ENCODE results near the gene SLC22A23. TPM values are rescaled to one million over a fixed set of nuclear protein-coding genes. Genes with fewer than 3 reads are reported as not detected.

Gene SLC22A23
- total RNA-seq, 1 donor from 2014 or later = 19.4 TPM

DNA sequence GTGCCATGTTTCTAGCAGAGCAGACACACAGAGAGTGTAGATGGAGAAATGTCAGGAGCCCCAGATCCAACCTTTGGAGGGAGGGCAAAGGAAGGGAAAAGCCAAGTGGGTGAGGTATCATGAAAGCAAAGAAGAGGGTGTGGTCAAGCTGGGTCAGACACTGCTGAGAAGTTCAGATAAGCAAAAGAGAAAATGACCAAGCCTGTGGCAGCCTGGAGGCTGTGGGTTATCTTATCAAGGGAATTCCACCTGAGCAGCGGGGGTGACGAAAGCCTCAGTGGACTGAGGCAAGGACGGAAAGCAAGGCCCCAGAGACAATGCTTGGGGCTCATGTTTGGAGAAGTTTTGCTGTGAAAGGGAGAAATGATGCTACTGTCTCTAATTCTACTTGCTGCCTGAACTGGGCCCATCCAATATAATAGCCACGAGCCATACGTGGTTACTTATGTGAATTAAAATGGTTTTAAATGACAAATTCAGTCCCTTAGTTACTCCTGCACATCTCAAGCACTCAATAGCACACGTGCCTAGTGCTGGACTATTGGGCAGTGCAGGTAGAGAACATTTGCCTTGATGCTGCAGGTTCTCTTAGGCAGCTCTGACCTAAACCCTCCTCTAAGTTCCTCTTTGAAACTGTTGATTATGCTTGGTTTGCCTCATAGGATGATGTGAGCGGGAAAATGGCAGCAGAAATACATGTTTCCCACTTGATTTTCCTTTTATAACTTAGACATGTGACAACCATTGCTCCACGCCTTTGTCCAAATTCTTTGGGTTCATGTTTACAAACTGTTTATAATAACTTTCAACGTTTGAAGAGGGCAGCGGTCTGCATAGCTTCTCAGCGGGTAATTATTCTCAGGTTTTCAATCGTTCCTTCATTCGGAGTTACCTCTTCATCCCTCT, 63.7 kb downstream of the SLC22A23 start:
- TF ChIP-seq, protein P1, sequence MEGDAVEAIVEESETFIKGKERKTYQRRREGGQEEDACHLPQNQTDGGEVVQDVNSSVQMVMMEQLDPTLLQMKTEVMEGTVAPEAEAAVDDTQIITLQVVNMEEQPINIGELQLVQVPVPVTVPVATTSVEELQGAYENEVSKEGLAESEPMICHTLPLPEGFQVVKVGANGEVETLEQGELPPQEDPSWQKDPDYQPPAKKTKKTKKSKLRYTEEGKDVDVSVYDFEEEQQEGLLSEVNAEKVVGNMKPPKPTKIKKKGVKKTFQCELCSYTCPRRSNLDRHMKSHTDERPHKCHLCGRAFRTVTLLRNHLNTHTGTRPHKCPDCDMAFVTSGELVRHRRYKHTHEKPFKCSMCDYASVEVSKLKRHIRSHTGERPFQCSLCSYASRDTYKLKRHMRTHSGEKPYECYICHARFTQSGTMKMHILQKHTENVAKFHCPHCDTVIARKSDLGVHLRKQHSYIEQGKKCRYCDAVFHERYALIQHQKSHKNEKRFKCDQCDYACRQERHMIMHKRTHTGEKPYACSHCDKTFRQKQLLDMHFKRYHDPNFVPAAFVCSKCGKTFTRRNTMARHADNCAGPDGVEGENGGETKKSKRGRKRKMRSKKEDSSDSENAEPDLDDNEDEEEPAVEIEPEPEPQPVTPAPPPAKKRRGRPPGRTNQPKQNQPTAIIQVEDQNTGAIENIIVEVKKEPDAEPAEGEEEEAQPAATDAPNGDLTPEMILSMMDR (IDR thresholded peaks at IDR 0.05; ENCODE audit: unreplicated experiment) = no peak
- no peaks in the 10 kb centered on the region for H3K36me3 Mint-ChIP-seq (ENCODE audit: insufficient read depth)
- no peaks in the 10 kb centered on the region for H3K9me3 Mint-ChIP-seq (ENCODE audit: low read depth)
- H3K4me1 Mint-ChIP-seq (ENCODE audit: low read depth) = peaks cover 8% of the 10 kb centered on the region
- H3K27ac Mint-ChIP-seq = no peak overlapping the region
- DNase-seq (ENCODE audit: low spot score, unreplicated experiment) = no peak
- no peak overlapping the region for H3K4me3 Mint-ChIP-seq (ENCODE audit: low read depth)
- no peaks in the 10 kb centered on the region for H3K27me3 Mint-ChIP-seq

DNA sequence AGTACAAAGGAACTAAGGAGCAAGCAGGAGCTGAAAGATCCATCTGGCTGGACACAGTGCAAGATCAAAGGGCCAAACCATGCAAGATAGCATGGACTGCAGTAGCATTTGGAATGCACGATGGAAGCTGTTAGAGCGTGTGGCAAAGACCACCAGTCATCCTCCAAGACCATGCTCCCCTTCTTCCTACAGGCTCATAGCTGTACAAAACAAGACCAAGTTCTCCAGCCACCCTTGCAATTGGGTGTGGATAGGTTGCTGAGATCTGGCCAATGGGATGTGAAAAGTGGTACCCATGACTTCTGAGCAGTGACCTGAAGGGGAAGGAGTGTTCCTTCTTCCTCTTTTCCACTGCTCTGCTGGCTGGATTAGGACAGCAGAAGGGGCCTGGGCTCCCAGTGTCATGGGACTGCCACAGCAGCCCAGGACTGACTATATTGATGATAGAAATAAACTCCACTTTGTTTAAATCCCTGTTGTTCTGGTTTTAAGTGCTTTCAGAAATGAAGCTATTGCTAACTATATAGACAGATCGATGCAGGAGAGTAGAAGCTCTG, 64.9 kb downstream of the SLC22A23 start:
- Mint-ChIP-seq H3K4me1 (ENCODE audit: low read depth) (no peaks in the 10 kb centered on the region), H3K27me3 (no peaks in the 10 kb centered on the region), H3K36me3 (ENCODE audit: insufficient read depth) (peaks cover 4% of the 10 kb centered on the region)

DNA sequence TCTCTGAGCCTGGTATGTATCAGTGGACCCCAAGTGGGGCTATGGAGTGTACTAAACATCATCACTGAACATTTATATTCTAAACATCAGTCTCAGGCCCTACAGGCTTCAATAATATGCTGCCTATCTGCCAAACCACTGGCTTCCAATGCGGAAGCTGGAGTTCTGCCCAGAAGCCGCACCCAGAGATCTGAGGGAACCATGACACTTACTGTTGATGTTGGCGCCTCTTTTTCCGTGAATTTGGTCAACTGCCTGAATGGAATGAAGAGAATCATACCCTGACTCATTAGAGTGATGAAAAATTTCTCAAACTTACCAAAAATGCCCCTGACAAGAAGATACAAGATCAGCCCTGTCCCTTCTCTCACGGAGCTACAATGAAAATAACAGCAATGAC, 66.2 kb downstream of the SLC22A23 start:
- H3K4me3 Mint-ChIP-seq (ENCODE audit: low read depth) = no peak overlapping the region
- no peaks in the 10 kb centered on the region for H3K27me3 Mint-ChIP-seq
- DNase-seq (ENCODE audit: low spot score, unreplicated experiment) = no peak
- peaks cover 6% of the 10 kb centered on the region for H3K36me3 Mint-ChIP-seq (ENCODE audit: insufficient read depth)
- no peaks in the 10 kb centered on the region for H3K9me3 Mint-ChIP-seq (ENCODE audit: low read depth)
- H3K4me1 Mint-ChIP-seq (ENCODE audit: low read depth) = peaks cover 2% of the 10 kb centered on the region
- no peak overlapping the region for H3K27ac Mint-ChIP-seq
- TF ChIP-seq, protein P1 (IDR thresholded peaks at IDR 0.05; ENCODE audit: unreplicated experiment) = no peak

More for the DNA sequence above, 64.9 kb downstream of the SLC22A23 start:
- no peak overlapping the region for H3K4me3 Mint-ChIP-seq (ENCODE audit: low read depth)
- TF ChIP-seq, protein P1 (IDR thresholded peaks at IDR 0.05; ENCODE audit: unreplicated experiment) = no peak
- H3K27ac Mint-ChIP-seq = no peak overlapping the region
- no peak for DNase-seq (ENCODE audit: low spot score, unreplicated experiment)
- H3K9me3 Mint-ChIP-seq (ENCODE audit: low read depth) = no peaks in the 10 kb centered on the region

DNA sequence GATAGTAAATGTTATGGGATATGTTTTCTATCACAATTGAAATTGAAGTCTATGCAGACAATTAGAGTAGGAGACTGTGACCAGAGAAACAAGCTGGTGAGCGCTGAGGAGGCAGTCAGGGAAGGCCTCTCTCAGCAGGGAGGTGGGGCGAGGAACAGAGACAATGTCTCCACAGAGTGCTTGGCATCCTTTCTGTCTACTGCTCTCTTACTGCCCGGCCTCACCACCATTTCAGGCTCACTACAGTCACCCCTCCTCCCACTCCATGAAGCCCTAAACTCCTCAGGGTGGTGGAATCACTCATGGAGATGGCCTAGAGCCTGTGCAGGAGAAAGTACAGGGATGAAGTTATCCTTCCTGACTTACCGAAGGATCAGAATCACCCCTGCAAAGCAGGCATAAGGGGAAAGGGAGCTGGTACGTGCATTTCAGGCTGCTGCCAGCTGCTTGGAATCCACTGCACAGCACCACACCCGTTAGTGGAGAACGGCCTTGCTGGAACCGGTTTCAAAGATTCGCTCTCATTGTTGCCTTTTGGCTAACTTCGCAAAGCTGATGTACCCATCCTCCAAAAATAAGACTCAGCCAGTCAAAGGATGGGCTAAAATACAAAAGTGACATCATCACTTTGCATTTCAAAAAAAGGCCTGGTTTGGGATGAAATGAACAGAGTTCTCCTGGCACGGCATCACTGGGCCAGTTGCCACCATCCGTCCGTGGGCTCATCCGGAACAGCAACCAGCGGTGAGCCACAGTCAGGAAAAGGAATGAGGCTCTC, 67.3 kb downstream of the SLC22A23 start:
- TF ChIP-seq, protein P1 (IDR thresholded peaks at IDR 0.05; ENCODE audit: unreplicated experiment) = no peak
- peaks cover 9% of the 10 kb centered on the region for H3K4me1 Mint-ChIP-seq (ENCODE audit: low read depth)
- H3K4me3 Mint-ChIP-seq (ENCODE audit: low read depth) = no peak overlapping the region
- no peak for DNase-seq (ENCODE audit: low spot score, unreplicated experiment)
- H3K9me3 Mint-ChIP-seq (ENCODE audit: low read depth) = no peaks in the 10 kb centered on the region
- no peaks in the 10 kb centered on the region for H3K27me3 Mint-ChIP-seq
- peaks cover 6% of the 10 kb centered on the region for H3K36me3 Mint-ChIP-seq (ENCODE audit: insufficient read depth)
- no peak overlapping the region for H3K27ac Mint-ChIP-seq

DNA sequence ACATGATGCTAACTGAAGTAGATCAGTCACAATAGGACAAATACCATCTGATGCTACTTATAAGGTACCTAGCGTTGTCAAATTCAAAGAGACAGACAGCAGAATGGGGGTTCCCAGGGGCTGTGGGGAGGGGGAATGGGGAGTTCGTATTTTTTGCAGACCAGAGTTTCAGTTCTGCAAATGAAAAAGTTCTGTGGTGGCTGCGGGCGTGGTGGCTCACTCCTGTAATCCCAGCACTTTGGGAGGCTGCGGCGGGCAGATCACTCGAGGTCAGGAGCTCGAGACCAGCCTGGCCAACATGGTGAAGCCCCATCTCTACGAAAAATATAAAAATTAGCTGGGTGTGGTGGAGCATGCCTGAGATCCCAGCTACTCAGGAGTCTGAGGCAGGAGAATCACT, 68.1 kb downstream of the SLC22A23 start:
- Mint-ChIP-seq H3K36me3 (ENCODE audit: insufficient read depth) (peaks cover 6% of the 10 kb centered on the region), H3K4me1 (ENCODE audit: low read depth) (peaks cover 14% of the 10 kb centered on the region), H3K27me3 (no peaks in the 10 kb centered on the region), H3K9me3 (ENCODE audit: low read depth) (no peaks in the 10 kb centered on the region), H3K27ac (no peak overlapping the region), H3K4me3 (ENCODE audit: low read depth) (no peak overlapping the region)
- TF ChIP-seq, protein P1 (IDR thresholded peaks at IDR 0.05; ENCODE audit: unreplicated experiment) = no peak
- no peak for DNase-seq (ENCODE audit: low spot score, unreplicated experiment)
